GM12873 (cell line): Measurements from ENCODE around the gene MEP1A.

Source experiments
- TF ChIP-seq, protein P1 (sequence below): IDR thresholded peaks from 2 replicates; pipeline ENCODE4 v1.5.1; 2012; ENCODE audit warnings: low read depth, mild to moderate bottlenecking, moderate library complexity, low read length, control low read depth; ENCODE audit not compliant: insufficient read depth; ENCODE audit errors: missing control alignments

MEP1A gene

DNA sequence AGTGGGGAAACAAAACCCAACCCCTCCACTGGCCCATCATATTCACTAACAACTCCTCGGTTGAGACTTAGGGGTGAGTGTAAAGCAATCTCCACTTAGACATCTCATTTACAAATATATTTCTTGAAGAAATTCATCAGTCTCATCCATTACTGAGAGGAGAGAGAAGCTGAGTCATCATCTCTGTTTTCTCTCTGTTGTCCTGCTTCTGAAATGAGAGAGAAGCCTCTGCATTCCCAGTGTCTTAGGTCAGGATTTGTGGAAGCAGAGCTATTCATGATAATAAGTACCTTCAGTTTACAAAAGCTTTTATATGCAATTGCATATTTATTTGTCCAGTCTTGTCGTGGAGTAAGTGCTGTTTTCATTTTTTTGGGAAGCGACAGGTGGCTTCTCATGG is 879 bp downstream of the MEP1A start:
- TF ChIP-seq, protein P1, sequence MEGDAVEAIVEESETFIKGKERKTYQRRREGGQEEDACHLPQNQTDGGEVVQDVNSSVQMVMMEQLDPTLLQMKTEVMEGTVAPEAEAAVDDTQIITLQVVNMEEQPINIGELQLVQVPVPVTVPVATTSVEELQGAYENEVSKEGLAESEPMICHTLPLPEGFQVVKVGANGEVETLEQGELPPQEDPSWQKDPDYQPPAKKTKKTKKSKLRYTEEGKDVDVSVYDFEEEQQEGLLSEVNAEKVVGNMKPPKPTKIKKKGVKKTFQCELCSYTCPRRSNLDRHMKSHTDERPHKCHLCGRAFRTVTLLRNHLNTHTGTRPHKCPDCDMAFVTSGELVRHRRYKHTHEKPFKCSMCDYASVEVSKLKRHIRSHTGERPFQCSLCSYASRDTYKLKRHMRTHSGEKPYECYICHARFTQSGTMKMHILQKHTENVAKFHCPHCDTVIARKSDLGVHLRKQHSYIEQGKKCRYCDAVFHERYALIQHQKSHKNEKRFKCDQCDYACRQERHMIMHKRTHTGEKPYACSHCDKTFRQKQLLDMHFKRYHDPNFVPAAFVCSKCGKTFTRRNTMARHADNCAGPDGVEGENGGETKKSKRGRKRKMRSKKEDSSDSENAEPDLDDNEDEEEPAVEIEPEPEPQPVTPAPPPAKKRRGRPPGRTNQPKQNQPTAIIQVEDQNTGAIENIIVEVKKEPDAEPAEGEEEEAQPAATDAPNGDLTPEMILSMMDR, result no peak

DNA sequence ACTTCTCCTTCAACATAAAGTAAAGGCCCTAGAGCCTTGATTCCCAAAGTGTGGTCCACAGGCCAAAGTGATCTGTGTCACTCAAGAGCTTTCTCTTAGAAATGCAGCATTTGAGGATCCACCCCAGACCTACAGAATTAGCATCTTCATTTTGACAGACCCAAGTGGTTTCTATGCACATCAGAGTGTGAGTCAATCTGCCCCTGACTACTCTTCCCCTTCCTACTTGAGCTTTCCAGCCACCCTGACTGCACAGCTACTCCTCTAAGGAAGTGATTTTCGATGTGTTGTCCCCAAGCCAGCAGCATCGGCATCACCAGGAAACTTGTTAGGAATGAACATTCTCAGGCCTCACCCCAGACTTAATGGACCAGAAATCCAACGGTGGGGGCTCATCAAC is 2.6 kb downstream of the MEP1A start:
- TF ChIP-seq, protein P1, result no peak

DNA sequence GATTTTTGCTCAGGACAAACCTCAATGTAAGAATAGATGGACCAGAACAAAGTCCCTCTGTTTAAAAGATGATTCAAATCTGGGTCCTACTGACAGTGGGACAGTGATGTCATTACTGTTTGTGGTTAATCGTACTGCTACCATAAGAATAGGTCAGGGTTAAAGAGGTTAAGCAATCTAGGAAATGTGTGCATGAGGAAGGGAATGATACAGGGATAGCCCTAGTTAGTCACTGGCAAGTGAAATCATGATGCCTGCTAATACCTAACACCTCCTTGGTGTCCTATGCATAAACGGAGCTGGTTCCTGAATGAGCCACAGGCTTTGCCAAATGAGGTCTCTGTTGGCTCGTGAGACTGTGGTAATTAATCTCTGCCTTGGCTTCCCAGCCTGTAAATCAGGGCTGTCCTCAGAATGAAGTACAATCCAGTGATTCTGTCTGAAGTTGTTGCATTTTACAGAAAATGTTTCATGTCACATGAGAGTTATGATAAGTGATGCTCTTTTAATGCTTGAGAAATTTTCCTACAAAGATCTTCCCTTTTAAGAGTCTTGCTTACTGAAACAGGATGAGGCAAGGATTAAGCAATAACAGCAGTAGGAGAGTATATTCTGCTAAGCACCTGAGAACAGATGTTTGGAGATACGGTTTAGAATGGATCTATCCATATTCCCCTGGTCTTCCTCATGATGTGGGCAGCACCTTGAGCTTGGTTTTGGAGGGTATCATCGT is 3.8 kb downstream of the MEP1A start:
- TF ChIP-seq, protein P1, result no peak

DNA sequence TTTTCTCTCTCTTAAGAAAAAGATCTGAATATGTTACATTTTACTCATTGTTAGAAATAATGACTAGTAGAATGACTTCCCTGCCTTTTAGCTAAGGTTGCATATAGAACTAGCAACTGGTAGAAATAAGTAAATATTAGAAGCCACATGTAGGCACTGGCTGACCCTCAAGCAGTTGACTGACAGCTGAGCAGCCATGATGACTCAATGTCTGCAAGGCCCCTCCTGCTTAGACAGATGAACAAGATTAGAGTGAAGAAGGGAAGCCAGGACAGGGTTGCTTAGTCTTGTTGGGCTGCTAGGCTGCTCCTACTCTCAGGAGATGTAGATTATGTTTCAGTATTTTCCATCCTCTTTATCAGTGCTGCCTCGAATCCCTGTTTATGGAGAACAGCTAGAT is 6.5 kb downstream of the MEP1A start:
- TF ChIP-seq, protein P1, result no peak

DNA sequence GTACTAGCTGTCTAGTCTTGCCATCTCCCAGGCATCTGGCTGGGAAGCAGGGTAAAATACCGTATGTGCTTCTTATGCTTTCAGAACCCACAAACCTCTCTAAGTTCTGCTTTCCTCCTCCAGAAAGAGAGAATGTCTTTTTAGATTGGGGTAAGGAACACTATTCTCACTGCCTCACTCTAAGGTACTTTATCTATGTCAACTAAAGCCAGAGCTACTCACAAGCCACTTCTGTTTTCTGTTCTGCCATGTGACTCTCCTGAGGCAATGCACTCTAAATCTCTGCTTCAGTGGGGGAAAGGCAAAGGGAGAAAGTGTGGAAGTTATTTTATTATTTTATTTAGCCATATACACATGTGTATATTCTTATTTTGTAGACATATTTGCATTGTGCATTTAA is 15.6 kb downstream of the MEP1A start:
- TF ChIP-seq, protein P1, result no peak

DNA sequence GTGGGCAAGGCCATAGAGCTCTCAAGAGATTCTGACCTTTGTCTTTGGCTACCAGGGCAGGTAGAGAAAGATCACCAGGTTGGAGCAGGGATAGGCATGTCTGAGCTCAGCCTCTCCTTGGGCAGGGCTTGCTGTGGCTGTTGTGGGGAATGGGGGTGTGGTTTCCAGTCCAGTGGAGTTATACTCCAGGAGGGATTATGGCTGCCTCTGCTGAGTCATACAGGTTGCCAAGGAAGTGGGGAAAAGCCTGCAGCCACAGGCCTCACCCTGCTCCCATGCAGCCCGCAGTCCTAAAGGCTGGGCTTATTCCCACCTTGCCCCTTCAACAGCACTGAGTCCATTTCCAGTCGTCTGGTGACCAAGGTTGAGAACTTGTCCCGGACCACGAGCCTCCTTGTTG is 21.9 kb downstream of the MEP1A start:
- TF ChIP-seq, protein P1, result no peak

DNA sequence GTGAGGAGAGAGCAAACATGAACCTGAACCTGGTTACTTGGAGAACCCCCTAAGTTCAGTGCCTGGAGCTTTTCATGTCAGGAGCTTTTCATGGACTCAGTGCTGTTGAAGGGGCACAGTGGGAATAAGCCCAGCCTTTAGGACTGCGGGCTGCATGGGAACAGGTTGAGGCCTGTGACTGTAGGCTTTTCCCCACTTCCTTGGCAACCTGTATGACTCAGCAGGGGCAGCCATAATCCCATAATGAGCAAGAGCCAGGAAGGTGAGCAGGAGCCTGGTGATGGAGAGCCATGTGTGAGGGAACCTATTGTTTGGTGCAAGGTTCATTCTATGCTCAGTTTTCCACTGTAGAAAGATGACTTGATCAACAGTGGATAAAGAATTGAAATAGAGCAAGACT is 23.4 kb downstream of the MEP1A start:
- TF ChIP-seq, protein P1, result no peak

DNA sequence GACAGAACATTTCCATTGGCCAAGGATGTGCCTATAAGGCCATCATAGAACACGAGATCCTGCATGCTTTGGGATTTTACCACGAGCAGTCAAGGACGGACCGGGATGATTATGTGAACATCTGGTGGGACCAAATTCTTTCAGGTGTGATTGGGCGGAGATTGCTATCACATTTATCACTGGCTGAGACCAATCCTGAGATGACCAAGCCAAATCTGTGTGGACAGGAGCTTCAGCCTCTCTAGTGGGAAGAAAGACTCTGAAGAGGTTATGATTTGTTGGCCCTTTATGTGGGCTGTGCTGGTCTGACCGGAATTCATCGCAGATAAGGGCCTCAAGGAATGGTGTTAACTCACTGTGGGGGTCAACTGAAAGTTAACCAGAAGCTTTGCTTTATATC is 26.4 kb downstream of the MEP1A start:
- TF ChIP-seq, protein P1, result no peak
